Activated CD8-positive, alpha-beta memory T cell treated with anti-CD3 and anti-CD28 coated beads, Interleukin-2, amount 50 U/mL, for 24 hours (primary cell): Measurements from ENCODE around the gene PLB1.
"Not testable (repeated sequence)": the region's sequence is repeated elsewhere in the genome, so short reads cannot be mapped to it uniquely, and the experiment has no call there.

Experiments
- DNase-seq: peaks from one replicate; pipeline ENCODE4 v3.0.0-alpha.2; 2020; ENCODE audit errors: extremely low read depth

The PLB1 gene

GRCh38 chr2:28465148-28465885, 30.5 kb upstream of the PLB1 start:
- DNase-seq = no peak

- DNase-seq = no peak
Observed at GRCh38 chr2:28469304-28469703, 26.6 kb upstream of the PLB1 start.

- no peak for DNase-seq
Observed at GRCh38 chr2:28469947-28470535, 25.8 kb upstream of the PLB1 start.

- DNase-seq = no peak
Observed at GRCh38 chr2:28470759-28471158, 25.1 kb upstream of the PLB1 start.

- no peak for DNase-seq
Observed at GRCh38 chr2:28471214-28471613, 24.6 kb upstream of the PLB1 start.

- DNase-seq = no peak
Observed at GRCh38 chr2:28471701-28472236, 24.1 kb upstream of the PLB1 start.

GRCh38 chr2:28472641-28473040, 23.2 kb upstream of the PLB1 start:
- not testable (repeated sequence) for DNase-seq

GRCh38 chr2:28475088-28475595, 20.7 kb upstream of the PLB1 start:
- DNase-seq = no peak

GRCh38 chr2:28477087-28477486, 18.8 kb upstream of the PLB1 start:
- no peak for DNase-seq

- no peak for DNase-seq
Observed at GRCh38 chr2:28477645-28478044, 18.2 kb upstream of the PLB1 start.

- DNase-seq = no peak
Observed at GRCh38 chr2:28480403-28481049, 15.3 kb upstream of the PLB1 start.

GRCh38 chr2:28481905-28482304, 14.0 kb upstream of the PLB1 start:
- DNase-seq = no peak

GRCh38 chr2:28484835-28485234, 11.0 kb upstream of the PLB1 start:
- DNase-seq = no peak

- no peak for DNase-seq
Observed at GRCh38 chr2:28486526-28486925, 9.3 kb upstream of the PLB1 start.

GRCh38 chr2:28487258-28487657, 8.6 kb upstream of the PLB1 start:
- DNase-seq = no peak

GRCh38 chr2:28488083-28488830, 7.6 kb upstream of the PLB1 start:
- DNase-seq = no peak

GRCh38 chr2:28488858-28489575, 6.8 kb upstream of the PLB1 start:
- no peak for DNase-seq

- no peak for DNase-seq
Observed at GRCh38 chr2:28490558-28490957, 5.3 kb upstream of the PLB1 start.

GRCh38 chr2:28492282-28492681, 3.6 kb upstream of the PLB1 start:
- DNase-seq = no peak

- no peak for DNase-seq
Observed at GRCh38 chr2:28493636-28494035, 2.2 kb upstream of the PLB1 start.

GRCh38 chr2:28496781-28497180, 921 bp downstream of the PLB1 start:
- DNase-seq = no peak
